KMS-11 (cell line): ENCODE results near the gene HECA.

Experiments
- H2AFZ ChIP-seq: fragments of 200-600 bp; sonication (generic); 2 replicates; pipeline ENCODE4 v1.6.1; 2016; ENCODE audit warnings: antibody characterized with exemption, mixed run types, low read depth
- H3K27ac ChIP-seq: fragments of 200-600 bp; sonication (generic); 2 replicates; pipeline ENCODE4 v1.6.1; 2016; ENCODE audit warnings: mild to moderate bottlenecking, mixed run types
- H3K27me3 ChIP-seq: fragments of 200-600 bp; sonication (generic); 2 replicates; pipeline ENCODE4 v1.6.1; 2017; ENCODE audit warnings: mild to moderate bottlenecking, low read depth, mixed run types, moderate library complexity; ENCODE audit not compliant: insufficient read depth
- H3K36me3 ChIP-seq: fragments of 200-600 bp; sonication (generic); 2 replicates; pipeline ENCODE4 v1.6.1; 2017; ENCODE audit warnings: mild to moderate bottlenecking, mixed run types; ENCODE audit not compliant: insufficient read depth
- H3K4me1 ChIP-seq: fragments of 200-600 bp; sonication (generic); 2 replicates; pipeline ENCODE4 v1.6.1; 2016; ENCODE audit warnings: mild to moderate bottlenecking, low read depth, mixed run types; ENCODE audit not compliant: poor library complexity, severe bottlenecking
- H3K4me2 ChIP-seq: fragments of 200-600 bp; sonication (generic); 2 replicates; pipeline ENCODE4 v1.7.0; 2016; ENCODE audit warnings: mild to moderate bottlenecking, mixed run types
- H3K4me3 ChIP-seq: fragments of 200-600 bp; sonication (generic); IDR thresholded peaks from 2 replicates; pipeline ENCODE4 v1.6.1; 2017; ENCODE audit warnings: low read depth, low read length, mixed read lengths; ENCODE audit not compliant: insufficient read depth
- H3K79me2 ChIP-seq: fragments of 200-600 bp; sonication (generic); 2 replicates; pipeline ENCODE4 v1.6.1; 2016; ENCODE audit warnings: low read depth, mixed run types; ENCODE audit not compliant: insufficient read depth
- H3K9ac ChIP-seq: fragments of 200-600 bp; sonication (generic); 2 replicates; pipeline ENCODE4 v1.6.1; 2016; ENCODE audit warnings: mild to moderate bottlenecking, mixed run types
- H4K20me1 ChIP-seq: fragments of 200-600 bp; sonication (generic); 2 replicates; pipeline ENCODE4 v1.6.1; 2016; ENCODE audit warnings: mild to moderate bottlenecking, mixed run types; ENCODE audit not compliant: insufficient read depth
- TF ChIP-seq, protein P1 (sequence below): fragments of 200-600 bp; sonication (generic); conservative IDR thresholded peaks from 2 replicates; pipeline ENCODE4 v1.6.1; 2017; ENCODE audit warnings: low read depth, mild to moderate bottlenecking, antibody characterized with exemption, low read length, moderate library complexity, mixed read lengths

HECA gene

GRCh38 chr6:139194740-139195139 lies 59.9 kb downstream of the HECA start:
- Histone ChIP-seq H3K4me3 (no peak overlapping the region), H3K27me3 (no peaks in the 10 kb centered on the region), H2AFZ (no peak overlapping the region), H3K9ac (no peak overlapping the region), H3K4me2 (no peak overlapping the region), H3K79me2 (no peaks in the 10 kb centered on the region), H4K20me1 (no peaks in the 10 kb centered on the region), H3K27ac (no peak overlapping the region), H3K4me1 (no peaks in the 10 kb centered on the region), H3K36me3 (no peaks in the 10 kb centered on the region)
- TF ChIP-seq, protein P1, sequence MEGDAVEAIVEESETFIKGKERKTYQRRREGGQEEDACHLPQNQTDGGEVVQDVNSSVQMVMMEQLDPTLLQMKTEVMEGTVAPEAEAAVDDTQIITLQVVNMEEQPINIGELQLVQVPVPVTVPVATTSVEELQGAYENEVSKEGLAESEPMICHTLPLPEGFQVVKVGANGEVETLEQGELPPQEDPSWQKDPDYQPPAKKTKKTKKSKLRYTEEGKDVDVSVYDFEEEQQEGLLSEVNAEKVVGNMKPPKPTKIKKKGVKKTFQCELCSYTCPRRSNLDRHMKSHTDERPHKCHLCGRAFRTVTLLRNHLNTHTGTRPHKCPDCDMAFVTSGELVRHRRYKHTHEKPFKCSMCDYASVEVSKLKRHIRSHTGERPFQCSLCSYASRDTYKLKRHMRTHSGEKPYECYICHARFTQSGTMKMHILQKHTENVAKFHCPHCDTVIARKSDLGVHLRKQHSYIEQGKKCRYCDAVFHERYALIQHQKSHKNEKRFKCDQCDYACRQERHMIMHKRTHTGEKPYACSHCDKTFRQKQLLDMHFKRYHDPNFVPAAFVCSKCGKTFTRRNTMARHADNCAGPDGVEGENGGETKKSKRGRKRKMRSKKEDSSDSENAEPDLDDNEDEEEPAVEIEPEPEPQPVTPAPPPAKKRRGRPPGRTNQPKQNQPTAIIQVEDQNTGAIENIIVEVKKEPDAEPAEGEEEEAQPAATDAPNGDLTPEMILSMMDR = no peak

GRCh38 chr6:139198529-139199288 lies 63.8 kb downstream of the HECA start:
- no peaks in the 10 kb centered on the region for H3K27me3 ChIP-seq
- H3K9ac ChIP-seq = no peak overlapping the region
- no peak overlapping the region for H3K27ac ChIP-seq
- TF ChIP-seq, protein P1 = no peak
- H3K4me2 ChIP-seq = no peak overlapping the region
- H4K20me1 ChIP-seq = no peaks in the 10 kb centered on the region
- no peaks in the 10 kb centered on the region for H3K79me2 ChIP-seq
- H3K4me1 ChIP-seq = no peaks in the 10 kb centered on the region
- H3K4me3 ChIP-seq = no peak overlapping the region
- no peak overlapping the region for H2AFZ ChIP-seq
- H3K36me3 ChIP-seq = no peaks in the 10 kb centered on the region

GRCh38 chr6:139201378-139201777 lies 66.5 kb downstream of the HECA start:
- no peaks in the 10 kb centered on the region for H3K27me3 ChIP-seq
- TF ChIP-seq, protein P1 = no peak
- no peaks in the 10 kb centered on the region for H3K4me1 ChIP-seq
- H3K79me2 ChIP-seq = no peaks in the 10 kb centered on the region
- no peak overlapping the region for H2AFZ ChIP-seq
- H3K36me3 ChIP-seq = no peaks in the 10 kb centered on the region
- no peak overlapping the region for H3K27ac ChIP-seq
- no peak overlapping the region for H3K9ac ChIP-seq
- H3K4me2 ChIP-seq = no peak overlapping the region
- no peak overlapping the region for H3K4me3 ChIP-seq
- no peaks in the 10 kb centered on the region for H4K20me1 ChIP-seq

DNA sequence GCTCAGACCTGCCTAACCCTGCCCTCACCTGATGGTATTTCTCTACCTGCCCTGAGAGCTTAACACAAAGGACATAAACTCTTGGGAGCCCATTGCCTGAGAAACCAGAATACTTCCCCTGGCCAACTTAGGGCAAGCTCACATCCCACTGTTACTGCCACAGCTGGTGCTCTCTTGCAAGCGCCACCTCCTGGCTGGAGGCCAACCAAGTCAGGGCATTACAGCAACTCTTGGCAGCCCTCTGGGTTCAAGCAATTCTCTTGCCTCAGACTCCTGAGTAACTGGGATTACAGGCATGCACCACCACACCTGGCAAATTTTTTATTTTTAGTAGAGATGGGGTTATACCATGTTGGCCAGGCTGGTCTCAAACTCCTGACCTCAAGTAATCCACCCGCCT lies 70.1 kb downstream of the HECA start:
- Histone ChIP-seq H3K4me3 (no peak overlapping the region), H3K27me3 (no peaks in the 10 kb centered on the region), H3K4me1 (no peaks in the 10 kb centered on the region), H3K27ac (no peak overlapping the region), H3K36me3 (no peaks in the 10 kb centered on the region), H3K9ac (no peak overlapping the region), H4K20me1 (no peaks in the 10 kb centered on the region), H2AFZ (no peak overlapping the region), H3K4me2 (no peak overlapping the region), H3K79me2 (no peaks in the 10 kb centered on the region)
- TF ChIP-seq, protein P1 = no peak
